ENCODE results near the gene WIPF3.

Gene WIPF3

DNA sequence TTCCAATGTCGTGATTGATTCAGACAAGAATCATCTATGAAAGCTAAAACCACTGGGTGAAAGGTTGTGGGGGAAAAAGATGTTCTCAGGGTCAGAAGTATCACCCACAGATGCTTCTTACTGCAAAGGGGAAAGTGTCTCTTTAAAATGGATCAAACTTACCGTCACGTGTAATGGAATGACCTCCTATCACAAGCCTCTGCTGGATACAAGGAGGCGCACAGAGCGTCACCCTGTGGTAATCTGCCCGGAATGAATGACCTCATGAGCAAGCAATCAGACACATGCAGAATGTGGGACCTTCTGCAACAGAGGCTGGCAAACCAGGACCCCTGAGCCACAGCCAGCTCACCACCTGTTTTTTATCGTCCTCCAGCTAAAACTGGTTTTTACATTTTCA lies 33.0 kb downstream of the WIPF3 start:
- Histone ChIP-seq H3K9ac (ENCODE audit: low read depth, low read length) (no peak overlapping the region), H3K27me3 (ENCODE audit: insufficient read depth, low read length) (no peaks in the 10 kb centered on the region), H3K4me3 (ENCODE audit: low read length) (no peak overlapping the region), H3K4me1 (ENCODE audit: insufficient read depth, low read length) (peaks cover 8% of the 10 kb centered on the region), H3K36me3 (ENCODE audit: insufficient read depth, low read depth, low read length) (no peaks in the 10 kb centered on the region), H3K27ac (ENCODE audit: low read length) (no peak overlapping the region), H3K9me3 (ENCODE audit: insufficient read depth, low read depth, low read length) (no peaks in the 10 kb centered on the region)

DNA sequence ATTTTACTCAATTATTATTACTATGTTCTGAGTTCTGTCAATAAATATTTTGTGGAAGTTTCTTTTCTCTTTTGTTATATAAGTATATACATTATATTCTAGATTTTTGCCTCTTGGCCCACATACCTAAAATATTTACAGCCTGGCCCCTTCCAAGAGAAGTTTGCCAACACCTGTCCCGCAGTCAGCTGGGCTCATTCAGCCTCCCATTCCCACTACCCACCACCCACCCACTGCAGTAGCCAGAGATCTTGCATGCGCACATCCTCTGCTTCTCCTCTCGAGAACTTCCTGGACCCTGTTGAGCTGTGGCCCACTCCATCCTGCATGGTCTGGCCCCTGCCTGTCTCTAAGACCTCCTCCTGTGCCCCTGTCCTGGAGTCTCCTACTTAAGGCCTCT lies 33.6 kb downstream of the WIPF3 start:
- H3K4me3 ChIP-seq (ENCODE audit: low read length), result no peak overlapping the region
- no peak overlapping the region for H3K9ac ChIP-seq (ENCODE audit: low read depth, low read length)
- H3K27me3 ChIP-seq (ENCODE audit: insufficient read depth, low read length), result no peaks in the 10 kb centered on the region
- H3K27ac ChIP-seq (ENCODE audit: low read length), result no peak overlapping the region
- peaks cover 8% of the 10 kb centered on the region for H3K4me1 ChIP-seq (ENCODE audit: insufficient read depth, low read length)
- no peaks in the 10 kb centered on the region for H3K36me3 ChIP-seq (ENCODE audit: insufficient read depth, low read depth, low read length)
- H3K9me3 ChIP-seq (ENCODE audit: insufficient read depth, low read depth, low read length), result no peaks in the 10 kb centered on the region

- Histone ChIP-seq H3K4me1 (ENCODE audit: insufficient read depth, low read length) (peaks cover 8% of the 10 kb centered on the region), H3K9ac (ENCODE audit: low read depth, low read length) (no peak overlapping the region), H3K9me3 (ENCODE audit: insufficient read depth, low read depth, low read length) (no peaks in the 10 kb centered on the region), H3K36me3 (ENCODE audit: insufficient read depth, low read depth, low read length) (no peaks in the 10 kb centered on the region), H3K4me3 (ENCODE audit: low read length) (no peak overlapping the region), H3K27ac (ENCODE audit: low read length) (no peak overlapping the region), H3K27me3 (ENCODE audit: insufficient read depth, low read length) (no peaks in the 10 kb centered on the region)
These were observed 34.4 kb downstream of the WIPF3 start for GRCh38 chr7:29840701-29841100.

GRCh38 chr7:29841926-29842701 lies 35.8 kb downstream of the WIPF3 start:
- H3K36me3 ChIP-seq (ENCODE audit: insufficient read depth, low read depth, low read length), result no peaks in the 10 kb centered on the region
- no peak overlapping the region for H3K4me3 ChIP-seq (ENCODE audit: low read length)
- peaks cover 8% of the 10 kb centered on the region for H3K4me1 ChIP-seq (ENCODE audit: insufficient read depth, low read length)
- H3K27me3 ChIP-seq (ENCODE audit: insufficient read depth, low read length), result no peaks in the 10 kb centered on the region
- H3K27ac ChIP-seq (ENCODE audit: low read length), result no peak overlapping the region
- H3K9ac ChIP-seq (ENCODE audit: low read depth, low read length), result no peak overlapping the region
- H3K9me3 ChIP-seq (ENCODE audit: insufficient read depth, low read depth, low read length), result no peaks in the 10 kb centered on the region

GRCh38 chr7:29843093-29843492 lies 36.8 kb downstream of the WIPF3 start:
- no peaks in the 10 kb centered on the region for H3K27me3 ChIP-seq (ENCODE audit: insufficient read depth, low read length)
- H3K4me3 ChIP-seq (ENCODE audit: low read length), result no peak overlapping the region
- no peaks in the 10 kb centered on the region for H3K36me3 ChIP-seq (ENCODE audit: insufficient read depth, low read depth, low read length)
- H3K27ac ChIP-seq (ENCODE audit: low read length), result no peak overlapping the region
- no peak overlapping the region for H3K9ac ChIP-seq (ENCODE audit: low read depth, low read length)
- no peaks in the 10 kb centered on the region for H3K9me3 ChIP-seq (ENCODE audit: insufficient read depth, low read depth, low read length)
- H3K4me1 ChIP-seq (ENCODE audit: insufficient read depth, low read length), result peaks cover 8% of the 10 kb centered on the region

- Histone ChIP-seq H3K4me1 (ENCODE audit: insufficient read depth, low read length) (peaks cover 8% of the 10 kb centered on the region), H3K9ac (ENCODE audit: low read depth, low read length) (no peak overlapping the region), H3K36me3 (ENCODE audit: insufficient read depth, low read depth, low read length) (no peaks in the 10 kb centered on the region), H3K27ac (ENCODE audit: low read length) (no peak overlapping the region), H3K27me3 (ENCODE audit: insufficient read depth, low read length) (no peaks in the 10 kb centered on the region), H3K4me3 (ENCODE audit: low read length) (no peak overlapping the region), H3K9me3 (ENCODE audit: insufficient read depth, low read depth, low read length) (no peaks in the 10 kb centered on the region)
These were observed 37.4 kb downstream of the WIPF3 start for GRCh38 chr7:29843726-29844125.

- no peaks in the 10 kb centered on the region for H3K27me3 ChIP-seq (ENCODE audit: insufficient read depth, low read length)
- H3K9ac ChIP-seq (ENCODE audit: low read depth, low read length), result no peak overlapping the region
- H3K27ac ChIP-seq (ENCODE audit: low read length), result no peak overlapping the region
- H3K9me3 ChIP-seq (ENCODE audit: insufficient read depth, low read depth, low read length), result no peaks in the 10 kb centered on the region
- H3K36me3 ChIP-seq (ENCODE audit: insufficient read depth, low read depth, low read length), result no peaks in the 10 kb centered on the region
- H3K4me3 ChIP-seq (ENCODE audit: low read length), result no peak overlapping the region
- H3K4me1 ChIP-seq (ENCODE audit: insufficient read depth, low read length), result peaks cover 8% of the 10 kb centered on the region
These were observed 38.3 kb downstream of the WIPF3 start for GRCh38 chr7:29844559-29844958.

GRCh38 chr7:29847496-29847895 lies 41.2 kb downstream of the WIPF3 start:
- H3K36me3 ChIP-seq (ENCODE audit: insufficient read depth, low read depth, low read length), result no peaks in the 10 kb centered on the region
- no peaks in the 10 kb centered on the region for H3K27me3 ChIP-seq (ENCODE audit: insufficient read depth, low read length)
- H3K4me3 ChIP-seq (ENCODE audit: low read length), result no peak overlapping the region
- H3K27ac ChIP-seq (ENCODE audit: low read length), result no peak overlapping the region
- H3K9me3 ChIP-seq (ENCODE audit: insufficient read depth, low read depth, low read length), result no peaks in the 10 kb centered on the region
- H3K4me1 ChIP-seq (ENCODE audit: insufficient read depth, low read length), result peaks cover 8% of the 10 kb centered on the region
- no peak overlapping the region for H3K9ac ChIP-seq (ENCODE audit: low read depth, low read length)

DNA sequence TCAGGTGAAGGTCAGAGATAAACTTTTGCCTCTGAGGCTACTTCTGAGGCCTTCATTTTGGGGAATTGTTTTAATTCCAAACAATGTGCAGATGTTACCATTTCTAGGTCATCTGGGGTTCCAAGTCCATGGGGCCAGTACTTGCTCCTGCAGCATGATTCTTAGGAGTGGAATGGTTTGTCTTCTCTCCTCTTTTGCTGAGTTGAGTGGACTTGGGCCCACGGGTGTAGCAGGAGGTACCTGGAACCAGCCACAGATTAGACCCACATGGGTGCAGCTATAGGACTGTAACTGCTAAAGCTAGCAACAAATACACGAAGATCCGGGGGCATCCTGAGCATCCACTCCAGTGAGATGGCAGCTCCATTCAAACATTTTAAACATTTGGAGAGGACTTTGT lies 41.6 kb downstream of the WIPF3 start:
- Histone ChIP-seq H3K27me3 (ENCODE audit: insufficient read depth, low read length) (no peaks in the 10 kb centered on the region), H3K4me3 (ENCODE audit: low read length) (no peak overlapping the region), H3K9ac (ENCODE audit: low read depth, low read length) (no peak overlapping the region), H3K27ac (ENCODE audit: low read length) (no peak overlapping the region), H3K4me1 (ENCODE audit: insufficient read depth, low read length) (peaks cover 4% of the 10 kb centered on the region), H3K36me3 (ENCODE audit: insufficient read depth, low read depth, low read length) (no peaks in the 10 kb centered on the region), H3K9me3 (ENCODE audit: insufficient read depth, low read depth, low read length) (no peaks in the 10 kb centered on the region)

DNA sequence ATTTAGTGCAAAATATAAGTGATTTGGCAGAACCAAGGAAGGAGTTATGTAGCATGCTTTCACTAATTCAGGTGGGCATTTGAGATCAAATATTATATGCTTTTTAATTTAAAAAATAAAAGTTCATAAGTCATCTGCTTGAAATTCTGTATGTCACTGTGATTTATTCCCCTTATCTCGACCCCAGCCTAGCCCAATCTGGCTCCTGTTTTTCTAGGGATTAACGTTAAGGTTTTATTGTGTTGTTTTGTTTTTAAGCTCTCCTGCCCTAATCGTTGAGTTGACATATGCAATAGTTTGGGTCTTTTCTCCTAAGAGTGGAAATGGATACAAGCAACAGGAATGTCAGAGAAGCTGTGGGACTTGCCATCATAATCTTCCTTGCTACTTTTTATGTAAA lies 42.6 kb downstream of the WIPF3 start:
- 0 out of 2 replicates have a peak, but pooled peaks cover under 1% of the 10 kb centered on the region for H3K4me1 ChIP-seq (ENCODE audit: insufficient read depth, low read length)
- H3K4me3 ChIP-seq (ENCODE audit: low read length), result no peak overlapping the region
- H3K36me3 ChIP-seq (ENCODE audit: insufficient read depth, low read depth, low read length), result no peaks in the 10 kb centered on the region
- H3K9me3 ChIP-seq (ENCODE audit: insufficient read depth, low read depth, low read length), result no peaks in the 10 kb centered on the region
- no peak overlapping the region for H3K27ac ChIP-seq (ENCODE audit: low read length)
- no peaks in the 10 kb centered on the region for H3K27me3 ChIP-seq (ENCODE audit: insufficient read depth, low read length)
- no peak overlapping the region for H3K9ac ChIP-seq (ENCODE audit: low read depth, low read length)

DNA sequence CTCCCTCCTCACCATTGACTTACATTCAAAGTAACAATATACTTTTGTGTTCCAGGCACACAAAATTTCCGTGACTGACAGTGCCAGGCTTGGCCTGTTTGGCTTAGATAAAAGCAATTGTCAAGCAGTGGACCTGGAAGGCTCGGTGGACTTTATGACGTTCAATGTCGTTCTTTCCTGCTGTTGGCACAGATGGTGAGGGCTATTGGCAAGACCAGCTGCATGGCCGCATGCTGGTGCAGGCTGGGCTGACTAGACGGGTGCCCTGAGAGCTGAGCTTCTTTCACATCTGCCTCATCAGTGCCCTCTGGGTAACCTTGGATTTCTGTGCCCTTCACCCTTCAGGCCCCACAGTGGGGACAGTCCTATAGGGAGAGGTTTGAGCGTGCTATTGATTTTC lies 45.2 kb downstream of the WIPF3 start:
- no peak overlapping the region for H3K27ac ChIP-seq (ENCODE audit: low read length)
- H3K27me3 ChIP-seq (ENCODE audit: insufficient read depth, low read length), result no peaks in the 10 kb centered on the region
- H3K36me3 ChIP-seq (ENCODE audit: insufficient read depth, low read depth, low read length), result no peaks in the 10 kb centered on the region
- no peak overlapping the region for H3K9ac ChIP-seq (ENCODE audit: low read depth, low read length)
- no peaks in the 10 kb centered on the region for H3K9me3 ChIP-seq (ENCODE audit: insufficient read depth, low read depth, low read length)
- H3K4me1 ChIP-seq (ENCODE audit: insufficient read depth, low read length), result peaks cover 14% of the 10 kb centered on the region
- no peak overlapping the region for H3K4me3 ChIP-seq (ENCODE audit: low read length)

GRCh38 chr7:29852457-29852856 lies 46.1 kb downstream of the WIPF3 start:
- no peaks in the 10 kb centered on the region for H3K9me3 ChIP-seq (ENCODE audit: insufficient read depth, low read depth, low read length)

More at GRCh38 chr7:29852457-29852856, 46.1 kb downstream of the WIPF3 start:
- Histone ChIP-seq H3K36me3 (ENCODE audit: insufficient read depth, low read depth, low read length) (no peaks in the 10 kb centered on the region), H3K4me3 (ENCODE audit: low read length) (no peak overlapping the region), H3K27me3 (ENCODE audit: insufficient read depth, low read length) (no peaks in the 10 kb centered on the region), H3K4me1 (ENCODE audit: insufficient read depth, low read length) (peaks cover 14% of the 10 kb centered on the region), H3K9ac (ENCODE audit: low read depth, low read length) (no peak overlapping the region), H3K27ac (ENCODE audit: low read length) (no peak overlapping the region)

Data from iPS-20b (cell line).